Lung (tissue), 12 donors: Measurements from ENCODE around the gene FRMD4A. TPM values are rescaled to one million over a fixed set of nuclear protein-coding genes. Genes with fewer than 3 reads are reported as not detected.
A peak's percentile ranks its signal among the peaks of the same experiment; 100 is the strongest.

ENCODE experiments used
- ATAC-seq: fragments of 200-7000 bp; cut with Tn5 transposase; one replicate; pipeline ENCODE4 v1.9.1; 2020; ENCODE audit warnings: moderate number of reproducible peaks; ENCODE audit not compliant: insufficient read depth, low FRiP score
- DNase-seq, 3 donors: peaks; one replicate each; pipeline ENCODE4 v3.0.0-alpha.2; 2013 to 2017
- H3K27ac ChIP-seq, 2 donors: one replicate each; pipeline ENCODE4 v1.5.1; 2013; ENCODE audit warnings: mild to moderate bottlenecking in 2 of 2, moderate library complexity in 2 of 2, control low read depth in 1 of 2, inconsistent platforms in 1 of 2, low read depth in 1 of 2, low read length in 1 of 2
- H3K27me3 ChIP-seq, 3 donors: one replicate each; pipeline ENCODE4 v1.5.1; 2013; ENCODE audit warnings: low read length in 2 of 3; ENCODE audit not compliant: control insufficient read depth in 3 of 3, insufficient read depth in 3 of 3
- H3K36me3 ChIP-seq, 4 donors: one replicate each; pipeline ENCODE4 v1.5.1; 2013; ENCODE audit warnings: low read length in 4 of 4, mild to moderate bottlenecking in 1 of 4, moderate library complexity in 1 of 4; ENCODE audit not compliant: control insufficient read depth in 4 of 4, insufficient read depth in 4 of 4
- H3K4me1 ChIP-seq, 5 donors: one replicate each; pipeline ENCODE4 v1.5.1; 2013; ENCODE audit warnings: low read length in 5 of 5, mild to moderate bottlenecking in 2 of 5, moderate library complexity in 1 of 5; ENCODE audit not compliant: control insufficient read depth in 5 of 5, insufficient read depth in 5 of 5
- H3K4me3 ChIP-seq: one replicate; pipeline ENCODE4 v1.5.1; 2013; ENCODE audit warnings: mild to moderate bottlenecking, control low read depth, moderate library complexity
- H3K9ac ChIP-seq, 2 donors: one replicate each; pipeline ENCODE4 v1.5.1; 2013; ENCODE audit warnings: low read length in 2 of 2, control low read depth in 1 of 2; ENCODE audit not compliant: insufficient read depth in 1 of 2
- H3K9me3 ChIP-seq, 4 donors: one replicate each; pipeline ENCODE4 v1.5.1; 2013; ENCODE audit warnings: low read length in 3 of 4, mild to moderate bottlenecking in 1 of 4, moderate library complexity in 1 of 4; ENCODE audit not compliant: control insufficient read depth in 4 of 4, insufficient read depth in 3 of 4
- WGBS, 2 donors: extraction: QIAGEN DNeasy Blood & Tissue Kit; methylation state at CpG; one replicate each; pipeline ENCODE4 v1.1.7; 2013; 5-methylcytosine and 5-hydroxymethylcytosine counted together
- polyA plus RNA-seq, 2 donors: library from polyadenylated mRNA; stranded (reverse); fragments of 200-250 nt; gene quantifications; one replicate each; pipeline ENCODE4 v1.2.1, GENCODE V29; 2013
- total RNA-seq, 2 donors: library from RNA; depleted of rRNA in 1 of 2; stranded (reverse); fragments of >200 nt in 1 of 2; gene quantifications; one replicate each; pipeline ENCODE4 v1.2.1, GENCODE V29; 2014 to 2021
- TF ChIP-seq, protein P1 (sequence below): IDR thresholded peaks from 2 replicates; pipeline ENCODE4 v1.5.1; 2012; ENCODE audit warnings: mild to moderate bottlenecking; ENCODE audit errors: control extremely low read depth, extremely low read depth
- donor health status: control.
- donor health status: control.
- donor health status: Bipolar disorder and iron deficiency.
- donor health status: healthy.
- donor health status: DM: yes; HTN: yes; CAD: no.

The FRMD4A gene
- total and polyA plus RNA-seq, 4 donors = 12.0 to 64.5 (median 29.3) TPM

- Histone ChIP-seq H3K9ac (no peak overlapping the region), H3K4me3 (no peak overlapping the region), H3K4me1 (peaks cover 0 to 8% (median 0%) of the 10 kb centered on the region in 5 donors), H3K9me3 (no peaks in the 10 kb centered on the region), H3K27ac (no peak overlapping the region), H3K36me3 (no peaks in the 10 kb centered on the region), H3K27me3 (peaks cover 0 to 5% (median 0%) of the 10 kb centered on the region in 3 donors)
- TF ChIP-seq, protein P1, sequence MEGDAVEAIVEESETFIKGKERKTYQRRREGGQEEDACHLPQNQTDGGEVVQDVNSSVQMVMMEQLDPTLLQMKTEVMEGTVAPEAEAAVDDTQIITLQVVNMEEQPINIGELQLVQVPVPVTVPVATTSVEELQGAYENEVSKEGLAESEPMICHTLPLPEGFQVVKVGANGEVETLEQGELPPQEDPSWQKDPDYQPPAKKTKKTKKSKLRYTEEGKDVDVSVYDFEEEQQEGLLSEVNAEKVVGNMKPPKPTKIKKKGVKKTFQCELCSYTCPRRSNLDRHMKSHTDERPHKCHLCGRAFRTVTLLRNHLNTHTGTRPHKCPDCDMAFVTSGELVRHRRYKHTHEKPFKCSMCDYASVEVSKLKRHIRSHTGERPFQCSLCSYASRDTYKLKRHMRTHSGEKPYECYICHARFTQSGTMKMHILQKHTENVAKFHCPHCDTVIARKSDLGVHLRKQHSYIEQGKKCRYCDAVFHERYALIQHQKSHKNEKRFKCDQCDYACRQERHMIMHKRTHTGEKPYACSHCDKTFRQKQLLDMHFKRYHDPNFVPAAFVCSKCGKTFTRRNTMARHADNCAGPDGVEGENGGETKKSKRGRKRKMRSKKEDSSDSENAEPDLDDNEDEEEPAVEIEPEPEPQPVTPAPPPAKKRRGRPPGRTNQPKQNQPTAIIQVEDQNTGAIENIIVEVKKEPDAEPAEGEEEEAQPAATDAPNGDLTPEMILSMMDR = no peak
- DNase-seq (no peak), ATAC-seq (no peak)
- WGBS, 2 donors = 89 to 95% methylated on average over 6 of the region's 6 CpGs
Measured at GRCh38 chr10:14340051-14340744, 9.5 kb upstream of the FRMD4A start.

DNA sequence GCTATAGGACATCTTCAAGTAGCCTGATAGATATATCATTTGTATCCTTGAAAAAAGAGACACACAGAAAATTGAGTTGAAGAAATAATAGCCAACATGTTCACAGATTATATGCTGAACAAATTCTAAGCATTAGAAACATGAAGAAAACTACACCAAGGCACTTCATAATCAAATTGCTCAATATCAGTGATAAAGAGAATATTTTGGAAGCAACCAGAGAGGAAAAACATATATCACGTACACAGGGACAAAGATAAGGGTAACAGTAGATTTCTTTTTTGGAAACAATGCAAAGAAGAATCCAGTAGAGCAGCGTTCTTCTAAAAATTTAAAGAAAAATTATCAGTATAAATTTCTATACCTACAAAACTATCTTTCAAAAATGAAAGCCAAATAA, 6.0 kb upstream of the FRMD4A start:
- DNase-seq = peak in 2 of 3 donors; percentile 45 to 56
- no peak overlapping the region for H3K9ac ChIP-seq

GRCh38 chr10:14334771-14335170, 4.0 kb upstream of the FRMD4A start:
- WGBS, 2 donors = 87 to 88% methylated on average over 2 of the region's 2 CpGs
- DNase-seq (no peak), ATAC-seq (no peak)
- Histone ChIP-seq H3K4me3 (no peak overlapping the region), H3K9ac (no peak overlapping the region), H3K4me1 (peaks cover 0 to 39% (median 16%) of the 10 kb centered on the region in 5 donors), H3K36me3 (no peaks in the 10 kb centered on the region), H3K9me3 (peaks cover 0 to 2% (median 0%) of the 10 kb centered on the region in 4 donors), H3K27me3 (peaks cover 0 to 15% (median 2%) of the 10 kb centered on the region in 3 donors), H3K27ac (no peak overlapping the region)
- TF ChIP-seq, protein P1 = no peak

More for the DNA sequence above, 6.0 kb upstream of the FRMD4A start:
- peaks cover 0 to 34% (median 10%) of the 10 kb centered on the region in 5 donors for H3K4me1 ChIP-seq
- peaks cover 0 to 4% (median 0%) of the 10 kb centered on the region in 3 donors for H3K27me3 ChIP-seq
- WGBS, 2 donors = 88 to 91% methylated on average over 2 of the region's 2 CpGs
- ATAC-seq = no peak
- no peaks in the 10 kb centered on the region for H3K36me3 ChIP-seq
- no peak overlapping the region for H3K4me3 ChIP-seq
- no peak overlapping the region for H3K27ac ChIP-seq
- H3K9me3 ChIP-seq = no peaks in the 10 kb centered on the region
- TF ChIP-seq, protein P1 = no peak
